ENCODE data around the gene ARHGAP9.
"Not testable (repeated sequence)": the region's sequence is repeated elsewhere in the genome, so short reads cannot be mapped to it uniquely, and the experiment has no call there.

Gene ARHGAP9

GRCh38 chr12:57517187-57517586, 37.5 kb upstream of the ARHGAP9 start:
- peak; percentile 56 for DNase-seq

- DNase-seq = no peak
Measured at GRCh38 chr12:57516617-57517153, 37.0 kb upstream of the ARHGAP9 start.

- peak; percentile 30 for DNase-seq
Measured at GRCh38 chr12:57515934-57516541, 36.4 kb upstream of the ARHGAP9 start.

GRCh38 chr12:57515408-57515933, 35.8 kb upstream of the ARHGAP9 start:
- DNase-seq = no peak

GRCh38 chr12:57514720-57515407, 35.2 kb upstream of the ARHGAP9 start:
- peak; percentile 42 for DNase-seq

GRCh38 chr12:57514246-57514645, 34.6 kb upstream of the ARHGAP9 start:
- not testable (repeated sequence) for DNase-seq

- not testable (repeated sequence) for DNase-seq
Measured at GRCh38 chr12:57513677-57514076, 34.0 kb upstream of the ARHGAP9 start.

- DNase-seq = no peak
Measured at GRCh38 chr12:57513266-57513665, 33.6 kb upstream of the ARHGAP9 start.

GRCh38 chr12:57512665-57513064, 33.0 kb upstream of the ARHGAP9 start:
- DNase-seq = no peak

- no peak for DNase-seq
Measured at GRCh38 chr12:57511588-57512325, 32.1 kb upstream of the ARHGAP9 start.

GRCh38 chr12:57511161-57511560, 31.5 kb upstream of the ARHGAP9 start:
- no peak for DNase-seq

- DNase-seq = not testable (repeated sequence)
Measured at GRCh38 chr12:57507796-57508195, 28.1 kb upstream of the ARHGAP9 start.

- DNase-seq = not testable (repeated sequence)
Measured at GRCh38 chr12:57506541-57506940, 26.9 kb upstream of the ARHGAP9 start.

- not testable (repeated sequence) for DNase-seq
Measured at GRCh38 chr12:57502311-57502969, 22.8 kb upstream of the ARHGAP9 start.

GRCh38 chr12:57500213-57500612, 20.5 kb upstream of the ARHGAP9 start:
- no peak for DNase-seq

- no peak for DNase-seq
Measured at GRCh38 chr12:57498571-57498970, 18.9 kb upstream of the ARHGAP9 start.

- no peak for DNase-seq
Measured at GRCh38 chr12:57498132-57498502, 18.5 kb upstream of the ARHGAP9 start.

- no peak for DNase-seq
Measured at GRCh38 chr12:57497223-57498131, 17.8 kb upstream of the ARHGAP9 start.

GRCh38 chr12:57496822-57497221, 17.2 kb upstream of the ARHGAP9 start:
- no peak for DNase-seq

GRCh38 chr12:57495051-57495701, 15.5 kb upstream of the ARHGAP9 start:
- DNase-seq = not testable (repeated sequence)
